Erythroblast (primary cell): Measurements from ENCODE around the gene GUCY2F.

Experiments used
- DNase-seq, 2 experiments: peaks; one replicate each; lab custom pipeline; 2025; lab: John Stamatoyannopoulos, UW
- GATA1 ChIP-seq: IDR thresholded peaks from 2 replicates; pipeline ENCODE4 v1.6.1; 2011; ENCODE audit warnings: low read depth, mild to moderate bottlenecking, control low read depth, low read length, moderate library complexity
- POLR2A ChIP-seq: IDR thresholded peaks from 2 replicates; pipeline ENCODE4 v1.6.1; 2011; ENCODE audit warnings: mild to moderate bottlenecking, low read length

Gene GUCY2F

DNA sequence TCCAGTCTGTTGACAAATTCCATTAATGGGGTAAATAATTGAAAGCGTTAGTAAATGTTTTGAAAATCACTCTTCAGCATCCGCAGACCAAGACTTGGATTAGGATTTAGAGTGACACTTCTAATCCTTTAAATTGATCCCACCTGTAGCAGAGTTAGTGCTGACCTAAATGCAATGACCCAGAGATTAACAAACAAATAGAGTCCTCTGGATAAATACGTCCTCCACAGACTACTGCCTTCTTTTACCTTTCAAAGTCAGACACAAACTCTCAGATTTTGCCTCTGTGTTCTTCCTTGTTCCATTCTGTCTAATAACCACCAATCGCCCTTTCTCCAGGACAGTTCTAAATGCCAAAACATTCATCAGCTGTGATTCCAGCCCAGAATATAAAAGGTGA, at the start of gene GUCY2F:
GUCY2F (minus strand) TSS at position 101 of the 400 bp plus-strand sequence. CDS start 6,150 bp downstream, outside the sequence.
- TF ChIP-seq POLR2A, result no peak
- no peak for TF ChIP-seq GATA1
- DNase-seq, result no peak

DNA sequence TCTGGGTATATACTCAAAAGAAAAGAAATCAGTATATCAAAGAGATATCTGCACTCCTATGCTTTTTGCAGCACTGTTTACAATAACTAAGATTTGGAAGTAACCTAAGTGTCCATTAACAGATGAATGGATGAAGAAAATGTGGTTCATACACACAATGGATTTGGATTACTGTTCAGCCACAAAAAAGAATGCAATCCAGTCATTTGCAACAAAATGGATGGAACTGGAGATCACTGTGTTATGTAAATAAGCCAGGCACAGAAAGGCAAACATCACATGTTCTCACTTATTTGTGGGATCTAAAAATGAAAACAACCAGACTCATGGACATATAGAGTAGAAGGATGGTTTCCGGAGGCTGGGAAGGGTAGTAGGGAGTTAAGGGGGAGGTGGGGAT, 37.1 kb upstream of the GUCY2F start:
- DNase-seq, result no peak
- TF ChIP-seq GATA1, result no peak
- no peak for TF ChIP-seq POLR2A

DNA sequence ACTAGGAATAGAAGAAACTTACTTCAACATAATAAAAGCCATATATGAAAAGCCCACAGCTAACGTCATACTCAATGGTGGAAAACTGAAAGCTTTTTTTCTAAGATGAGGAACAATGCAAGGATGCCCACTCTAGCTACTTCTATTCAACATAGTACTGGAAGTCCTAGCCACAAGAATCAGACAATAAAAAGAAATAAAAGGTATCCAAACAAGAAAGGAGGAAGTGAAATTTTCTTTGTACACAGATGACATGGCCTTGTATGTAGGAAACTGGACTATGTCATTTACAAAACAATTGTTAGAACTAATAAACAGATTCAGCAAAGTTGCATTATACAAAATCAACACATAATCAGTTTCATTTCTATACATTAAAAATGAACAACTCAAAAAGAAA, 29.2 kb upstream of the GUCY2F start:
- DNase-seq, result no peak
- TF ChIP-seq GATA1 (no peak), POLR2A (no peak)

DNA sequence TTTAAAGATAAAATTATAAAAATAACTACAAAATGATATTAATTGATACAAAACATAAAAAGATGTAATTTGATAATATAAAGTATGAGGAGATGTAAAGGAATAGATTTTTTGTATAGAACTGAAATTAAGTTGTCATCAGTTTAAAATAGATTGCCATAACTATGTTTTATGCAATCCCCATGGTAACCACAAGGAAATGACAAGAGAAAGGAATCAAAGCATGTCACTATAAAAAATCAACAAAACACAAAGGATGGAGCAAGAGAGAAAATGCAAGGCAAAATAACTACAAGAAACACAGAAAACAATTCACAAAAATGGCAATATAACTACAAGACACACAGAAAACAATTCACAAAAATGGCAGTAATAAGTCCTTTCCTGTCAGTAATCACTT, 27.0 kb upstream of the GUCY2F start:
- DNase-seq, result no peak
- no peak for TF ChIP-seq GATA1
- TF ChIP-seq POLR2A, result no peak

DNA sequence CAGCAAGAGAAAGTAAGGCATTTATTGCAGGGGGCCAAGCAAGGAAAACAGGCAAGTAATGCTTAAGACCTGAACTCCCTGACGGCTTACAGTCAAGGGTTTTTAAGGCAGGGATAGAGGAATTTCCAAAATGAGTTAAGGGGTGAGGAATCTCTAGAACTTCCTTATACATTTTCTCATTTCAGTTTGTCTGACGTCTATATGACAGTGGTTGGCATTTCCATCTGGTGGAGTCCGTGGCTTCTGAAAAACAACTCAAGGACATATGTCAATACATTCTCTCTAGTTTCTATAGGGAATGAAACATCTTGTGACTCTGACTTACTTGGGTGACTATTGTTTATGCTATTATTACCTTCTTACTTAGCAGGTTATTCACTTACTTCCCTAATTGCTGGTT, 19.3 kb upstream of the GUCY2F start:
- TF ChIP-seq POLR2A (no peak), GATA1 (no peak)
- no peak for DNase-seq

DNA sequence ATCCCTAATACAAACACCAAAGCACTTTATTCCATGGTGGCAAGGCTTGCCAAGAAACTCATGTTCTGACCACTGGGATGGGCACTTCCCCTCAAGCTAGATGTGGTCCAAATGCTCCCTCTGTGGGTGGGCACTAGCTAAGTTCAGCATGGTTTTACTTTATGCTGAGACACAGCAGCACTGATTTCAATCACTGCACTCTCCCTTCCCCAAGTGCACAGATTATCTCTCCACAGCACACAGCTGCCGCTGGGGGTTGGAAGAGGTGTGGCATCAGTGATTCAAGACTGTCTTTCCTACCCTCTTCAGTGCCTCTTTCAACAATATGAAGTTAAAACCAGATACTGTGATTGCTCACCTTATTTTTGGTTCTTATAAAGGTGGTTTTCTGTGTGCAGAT, 16.5 kb upstream of the GUCY2F start:
- DNase-seq, result peak in 1 of 2 experiments; percentile 0
- TF ChIP-seq GATA1, result no peak
- no peak for TF ChIP-seq POLR2A

DNA sequence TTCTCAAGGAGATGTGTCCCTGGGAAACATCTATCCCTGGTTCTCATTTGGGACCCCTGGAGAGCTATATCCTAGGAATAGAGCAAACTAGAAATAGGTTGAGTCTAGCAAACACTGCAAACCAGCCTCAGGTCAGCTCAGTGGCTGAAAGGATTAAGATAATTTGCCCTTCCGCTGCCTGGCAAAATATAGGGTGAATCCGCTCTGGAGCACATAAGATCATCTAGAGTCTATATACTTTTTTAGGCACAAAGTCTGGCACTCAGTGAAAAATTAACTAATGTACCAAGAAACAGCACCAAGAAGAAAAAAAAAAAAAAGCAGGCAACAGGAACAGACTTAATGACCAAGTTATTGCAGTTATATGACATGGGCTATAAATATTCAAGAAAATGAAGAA, 7.3 kb upstream of the GUCY2F start:
- DNase-seq, result no peak
- no peak for TF ChIP-seq GATA1
- TF ChIP-seq POLR2A, result no peak

DNA sequence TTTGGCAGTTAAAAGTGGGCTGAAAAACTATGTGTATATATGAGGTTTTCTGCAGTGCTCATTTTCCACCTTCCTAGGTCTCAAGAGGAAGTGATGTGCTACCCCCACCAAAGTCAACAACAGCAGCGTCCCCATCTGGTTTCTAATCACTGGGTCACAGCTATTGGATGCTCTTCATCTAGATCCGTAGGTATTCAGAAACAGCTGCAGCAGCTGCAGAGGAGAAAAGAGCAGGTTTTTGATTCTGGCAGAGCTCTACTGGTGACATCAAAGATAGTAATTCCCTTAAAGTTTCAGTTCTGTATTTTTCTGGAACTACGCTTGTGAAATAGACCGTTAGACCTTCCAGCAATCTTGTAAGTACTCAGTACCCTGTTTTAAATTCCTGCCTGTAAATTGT, 5.8 kb upstream of the GUCY2F start:
- no peak for DNase-seq
- no peak for TF ChIP-seq GATA1
- TF ChIP-seq POLR2A, result no peak

DNA sequence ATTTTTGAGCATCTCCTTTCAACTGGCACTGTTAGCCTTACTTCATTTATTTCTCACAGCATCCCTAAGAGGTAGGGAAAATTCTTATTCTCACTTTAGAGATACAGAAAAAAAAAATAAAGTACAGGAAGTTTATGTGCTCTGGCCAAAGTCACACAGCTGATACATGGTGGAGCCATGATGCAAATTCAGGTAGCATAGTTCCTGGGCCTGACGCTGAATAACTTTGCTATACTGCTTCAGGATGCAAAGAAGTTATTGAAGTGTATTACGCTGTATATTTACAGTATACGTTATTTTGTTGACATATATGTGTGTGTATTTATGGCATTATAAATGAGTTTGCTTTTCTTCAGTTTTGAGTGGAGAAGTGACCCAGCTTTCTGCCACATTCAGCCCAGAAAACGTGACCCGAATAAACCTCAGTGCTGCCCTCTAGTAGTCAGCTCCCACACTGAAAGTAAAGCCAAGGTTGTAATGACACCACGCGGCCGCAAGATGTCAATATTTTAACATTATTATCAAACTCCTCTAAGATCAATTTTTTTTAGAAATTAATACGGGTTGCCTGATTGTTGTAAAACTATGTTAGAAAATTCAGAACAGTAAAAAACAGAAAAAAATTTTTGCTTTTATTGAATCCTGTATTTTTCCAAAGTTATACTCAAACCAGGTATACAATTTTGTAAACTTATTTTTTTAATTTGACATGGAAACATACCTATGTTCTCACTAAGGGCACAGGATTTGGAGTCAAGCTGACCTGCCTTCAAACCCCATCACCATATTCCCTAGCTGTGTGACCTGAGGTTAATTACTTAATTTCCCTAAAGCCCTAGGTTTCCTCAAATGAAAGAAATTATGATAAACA, 3.8 kb upstream of the GUCY2F start:
- peak; percentile 73 to 84 for DNase-seq
- TF ChIP-seq POLR2A, result no peak
- TF ChIP-seq GATA1, result no peak

DNA sequence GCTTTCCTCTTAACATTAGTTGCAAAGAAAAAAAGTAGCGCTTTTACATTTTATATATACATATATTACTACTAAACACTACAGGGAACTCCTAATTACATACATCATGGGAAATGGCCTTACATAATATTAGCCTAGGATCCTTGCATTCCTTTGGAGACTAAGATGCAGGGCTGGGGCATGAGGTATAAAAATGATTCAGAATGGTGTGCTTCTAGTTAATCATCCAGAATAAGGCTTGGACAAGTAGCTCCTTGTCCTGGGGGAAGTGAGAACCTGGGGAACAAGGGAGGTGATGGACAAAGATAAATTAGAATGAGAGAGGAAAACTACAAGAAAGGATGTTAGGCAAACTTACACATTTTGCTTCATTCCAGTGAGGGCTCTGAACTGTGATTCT, 3.0 kb upstream of the GUCY2F start:
- no peak for TF ChIP-seq POLR2A
- TF ChIP-seq GATA1, result no peak
- DNase-seq, result no peak

DNA sequence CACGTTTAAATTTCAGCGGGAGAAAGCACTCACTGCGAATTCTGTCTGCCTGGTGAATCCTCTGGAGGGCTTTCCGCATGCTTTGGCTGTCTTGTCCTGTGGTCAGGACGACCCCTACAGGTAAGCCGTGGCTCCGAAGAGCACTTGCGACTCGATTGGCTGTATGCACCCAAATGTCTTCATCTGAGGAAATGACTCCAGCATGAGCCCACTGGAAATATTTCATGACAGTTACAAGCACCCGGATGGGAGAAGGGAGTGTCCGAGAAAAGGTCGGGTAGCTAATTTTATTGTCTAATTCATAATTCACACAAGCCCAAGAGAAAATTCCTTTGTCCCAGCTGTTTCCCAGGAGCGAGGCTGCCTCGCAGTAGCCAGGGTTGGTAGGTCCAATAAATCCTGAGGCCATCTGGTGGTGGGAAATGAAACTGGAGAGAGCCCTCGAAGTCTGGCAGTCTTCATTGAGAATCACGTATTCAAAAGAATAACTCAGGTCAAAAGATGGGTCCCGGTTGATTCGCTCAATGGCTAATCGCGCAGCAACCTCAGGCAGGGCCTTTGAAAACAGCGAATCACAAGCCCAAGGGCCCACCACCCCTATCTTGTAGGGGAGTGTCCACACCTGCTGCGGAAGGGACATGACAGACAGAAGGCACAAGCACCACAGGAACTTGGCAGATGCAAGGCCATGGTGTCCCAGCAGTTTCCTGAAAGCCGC, 6.6 kb downstream of the GUCY2F start:
- peak; percentile 21 to 35 for DNase-seq

DNA sequence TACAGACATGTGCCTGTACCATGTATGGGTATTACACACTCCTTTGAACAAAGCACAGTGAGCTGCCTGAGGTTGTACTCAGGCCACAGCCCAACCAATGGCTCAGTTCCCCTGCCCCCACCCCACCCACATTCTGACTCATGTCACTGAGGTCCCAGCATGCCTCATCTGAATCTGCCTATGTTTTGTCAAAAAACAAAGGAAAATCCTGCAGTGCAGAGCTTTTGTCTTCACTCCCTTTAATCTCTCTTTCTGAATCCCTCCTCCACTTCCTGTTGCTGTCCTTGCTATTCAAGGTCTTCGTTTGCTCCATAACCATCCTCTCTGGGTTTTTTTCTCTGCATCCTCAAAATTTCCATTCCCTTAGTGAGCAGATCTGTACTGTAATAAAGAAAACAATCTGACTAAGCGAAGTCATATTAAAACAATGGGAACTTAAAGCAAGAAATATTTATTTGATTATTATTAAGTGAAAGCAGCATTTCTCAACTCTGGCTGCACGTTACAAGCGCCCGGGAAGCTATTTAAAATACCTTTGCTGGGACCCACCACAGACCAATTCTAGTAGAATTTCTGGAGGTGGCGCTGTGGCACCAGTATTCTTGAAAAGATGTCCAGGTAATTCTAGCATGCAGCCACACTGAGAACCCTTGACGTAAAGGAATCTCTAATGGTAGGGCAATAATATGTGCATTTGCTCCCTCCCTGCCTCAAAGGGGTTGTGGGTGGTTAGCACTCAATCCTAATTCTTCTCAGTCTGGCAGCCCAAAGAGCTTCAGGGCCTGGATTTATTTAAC, 8.7 kb downstream of the GUCY2F start:
- peak; percentile 24 to 41 for DNase-seq
- TF ChIP-seq GATA1 (no peak), POLR2A (no peak)

More for the DNA sequence above, 6.6 kb downstream of the GUCY2F start:
- TF ChIP-seq GATA1, result no peak
- TF ChIP-seq POLR2A, result no peak

DNA sequence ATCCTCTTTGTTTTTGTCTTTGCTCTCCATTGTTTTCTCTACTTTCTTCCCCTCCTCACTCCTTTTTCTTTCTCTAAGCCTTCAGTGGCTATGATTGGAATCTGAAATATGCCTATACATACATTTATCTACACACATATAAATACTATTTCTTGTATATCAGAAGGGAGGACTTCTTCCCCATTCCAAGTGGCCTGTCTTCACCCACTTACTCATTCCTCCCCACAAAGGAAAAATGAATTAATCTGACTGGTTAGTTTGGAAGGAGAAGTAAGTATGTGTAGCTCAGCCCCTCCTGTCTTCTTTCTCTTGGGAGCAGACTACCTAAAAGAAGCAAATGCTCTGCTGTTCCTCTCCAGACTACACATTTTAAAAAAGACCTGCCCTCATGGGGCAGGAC, 17.7 kb downstream of the GUCY2F start:
- DNase-seq, result no peak
- no peak for TF ChIP-seq POLR2A
- TF ChIP-seq GATA1, result no peak

DNA sequence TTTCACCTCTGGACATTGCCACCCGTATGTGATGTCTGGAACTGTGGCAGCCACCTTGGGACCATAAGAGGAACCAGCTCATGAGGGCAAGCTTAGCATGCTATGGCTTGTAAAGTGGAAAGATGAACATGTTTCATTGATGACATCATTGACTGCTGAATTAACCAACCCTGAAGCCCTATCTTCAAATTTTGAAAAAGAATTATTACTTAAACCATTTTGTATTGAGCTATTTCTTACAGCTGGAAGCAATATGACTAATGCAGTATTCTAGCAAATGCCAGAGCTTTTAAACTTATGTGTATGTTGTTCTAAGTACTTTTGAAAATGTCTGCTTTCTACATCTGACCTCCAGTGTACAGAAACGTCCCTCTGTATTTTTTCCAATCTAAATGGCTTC, 18.1 kb downstream of the GUCY2F start:
- TF ChIP-seq GATA1, result no peak
- TF ChIP-seq POLR2A, result no peak
- DNase-seq, result no peak
